Renal pelvis (tissue), 4 donors: Measurements from ENCODE around the gene TRIM16. TPM values are rescaled to one million over a fixed set of nuclear protein-coding genes. Genes with fewer than 3 reads are reported as not detected.
"Not testable (repeated sequence)": the region's sequence is repeated elsewhere in the genome, so short reads cannot be mapped to it uniquely, and the experiment has no call there.

Experiments
- DNase-seq: peaks from one replicate; pipeline ENCODE4 v3.0.0-alpha.2; 2013
- polyA plus RNA-seq, 3 donors: library from polyadenylated mRNA; unstranded; fragments of 120-200 nt; gene quantifications; one replicate each; pipeline ENCODE4 v1.2.1, GENCODE V29; 2013; ENCODE audit not compliant: insufficient read length in 3 of 3

Gene TRIM16
- polyA plus RNA-seq, 3 donors: 22.3 to 26.7 (median 23.3) TPM

- no peak for DNase-seq
Observed at GRCh38 chr17:15659663-15660062, 24.4 kb downstream of the TRIM16 start.

- DNase-seq: no peak
Observed at GRCh38 chr17:15659236-15659635, 24.9 kb downstream of the TRIM16 start.

DNA sequence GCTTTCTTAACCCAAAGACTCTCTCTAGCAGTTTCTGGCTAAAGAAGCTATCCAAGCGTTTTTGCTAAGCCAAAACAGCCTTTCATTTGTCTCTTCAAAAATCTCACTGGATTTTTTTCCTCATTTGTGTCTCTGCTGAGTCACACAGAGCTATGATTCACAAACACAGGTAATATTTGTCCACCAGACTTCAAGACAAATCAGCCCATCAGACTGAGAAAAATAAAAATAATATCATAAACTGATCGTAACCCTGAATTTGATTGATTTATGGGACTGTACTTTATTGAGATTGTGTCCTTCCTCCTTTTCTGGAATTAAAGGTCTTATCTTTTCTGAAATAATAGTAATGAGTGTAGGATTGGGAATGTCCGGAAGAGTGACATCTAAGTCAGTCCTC, 25.8 kb downstream of the TRIM16 start:
- DNase-seq: no peak

DNA sequence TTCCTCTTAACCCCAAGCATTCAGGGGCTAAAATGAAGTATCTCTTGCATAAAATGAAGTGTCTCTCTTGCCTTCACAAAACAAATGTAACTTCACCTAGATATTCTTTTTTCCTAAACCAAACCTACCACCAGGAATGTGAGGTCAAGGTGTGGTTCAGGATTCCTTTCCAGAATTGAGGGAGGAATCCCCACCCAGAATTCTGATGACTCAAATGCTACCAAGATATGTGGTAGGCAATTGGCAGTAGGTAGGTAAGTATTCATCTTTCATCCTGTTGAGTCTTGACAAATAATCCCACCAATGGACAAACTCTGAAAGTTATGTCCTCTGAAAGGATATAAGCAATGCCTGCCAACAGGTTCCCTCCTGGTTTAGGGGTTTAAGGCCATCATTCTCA, 26.2 kb downstream of the TRIM16 start:
- no peak for DNase-seq

GRCh38 chr17:15654886-15655561, 29.1 kb downstream of the TRIM16 start:
- DNase-seq: no peak

- DNase-seq: not testable (repeated sequence)
Observed at GRCh38 chr17:15654401-15654800, 29.7 kb downstream of the TRIM16 start.

DNA sequence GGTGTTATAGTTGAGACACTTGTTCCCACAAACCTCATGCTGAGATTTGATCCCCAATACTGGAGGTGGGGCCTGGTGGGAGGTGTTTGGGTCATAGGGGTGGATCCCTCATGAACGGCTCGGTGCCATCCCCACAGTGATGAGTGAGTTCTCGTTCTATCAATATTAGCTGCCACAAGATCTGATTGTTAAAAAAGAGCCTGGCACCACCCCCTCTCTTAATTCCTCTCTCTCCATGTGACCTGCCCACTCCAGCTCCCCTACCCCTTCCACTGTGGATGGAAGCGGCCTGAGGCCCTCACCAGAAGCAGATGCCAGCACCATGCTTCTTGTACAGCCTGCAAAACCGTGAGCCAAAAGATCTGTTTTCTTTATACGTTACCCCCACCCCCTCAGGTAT, 31.2 kb downstream of the TRIM16 start:
- DNase-seq: no peak

DNA sequence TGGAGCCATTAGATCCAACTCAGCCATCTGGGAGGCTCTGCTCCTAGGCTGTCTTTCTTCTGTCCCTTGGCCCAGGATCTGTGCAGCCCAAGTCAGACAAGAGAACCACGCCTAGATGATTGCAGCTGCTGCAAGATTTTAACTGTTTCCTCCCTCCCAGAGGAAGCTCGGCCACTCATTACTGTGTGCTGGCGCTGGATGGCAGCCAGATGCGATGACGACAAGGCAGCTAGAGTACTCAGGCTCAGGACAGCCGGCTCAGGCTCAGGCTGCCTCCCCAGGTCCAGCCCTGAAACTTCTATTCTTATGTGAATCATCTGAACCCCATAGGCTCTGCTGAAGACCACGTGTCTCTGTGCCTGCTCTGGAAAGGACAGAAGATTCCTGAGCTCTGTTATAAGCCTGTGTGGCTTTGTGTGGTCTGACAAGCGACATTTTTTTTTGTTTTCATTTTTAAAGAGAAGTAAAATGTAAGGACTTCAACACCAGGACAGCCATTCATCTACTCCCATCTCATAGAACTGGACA, 32.5 kb downstream of the TRIM16 start:
- peak; percentile 93 for DNase-seq

DNA sequence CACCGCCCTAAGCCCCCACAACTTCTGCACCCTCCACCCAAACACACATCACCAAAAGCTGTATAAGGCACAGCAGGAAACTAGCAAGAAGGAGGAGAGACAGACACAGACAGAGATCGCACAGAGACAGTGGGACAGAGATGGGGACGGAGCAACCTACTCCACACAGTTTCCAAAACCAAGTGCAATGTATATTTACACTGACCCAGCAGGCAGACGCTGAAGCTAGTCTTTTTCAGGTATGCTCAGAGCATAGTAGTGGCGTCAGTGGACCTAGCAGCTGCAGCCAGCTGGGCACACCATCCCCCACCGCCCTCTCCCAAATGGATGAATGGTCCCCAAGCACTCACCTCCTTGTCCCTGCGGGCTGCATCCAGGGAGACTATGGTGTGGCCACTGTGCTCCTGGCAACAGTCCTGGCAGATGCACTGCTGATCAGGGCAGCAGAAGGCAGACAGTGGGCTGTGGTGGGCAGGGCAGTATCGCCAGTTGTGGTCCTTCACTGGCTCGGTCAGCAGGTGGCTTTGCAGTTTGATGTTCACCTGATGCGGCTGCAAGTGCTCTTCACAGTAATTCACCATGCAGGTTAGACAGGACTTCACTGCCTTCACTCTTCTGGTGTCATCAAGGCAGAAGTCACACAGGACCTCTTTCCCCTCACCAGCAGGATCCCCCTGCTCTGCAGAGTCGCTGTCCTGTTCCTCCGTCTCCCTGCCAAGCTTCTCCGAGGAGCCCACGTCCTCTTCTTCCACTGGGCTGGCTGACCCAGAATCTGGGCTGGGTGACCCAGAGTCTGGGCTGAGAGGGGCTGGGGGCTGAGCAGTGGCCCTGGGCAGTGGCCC, 33.1 kb downstream of the TRIM16 start:
- DNase-seq: no peak

- no peak for DNase-seq
Observed at GRCh38 chr17:15649861-15650421, 34.2 kb downstream of the TRIM16 start.

- DNase-seq: no peak
Observed at GRCh38 chr17:15648386-15648785, 35.7 kb downstream of the TRIM16 start.

DNA sequence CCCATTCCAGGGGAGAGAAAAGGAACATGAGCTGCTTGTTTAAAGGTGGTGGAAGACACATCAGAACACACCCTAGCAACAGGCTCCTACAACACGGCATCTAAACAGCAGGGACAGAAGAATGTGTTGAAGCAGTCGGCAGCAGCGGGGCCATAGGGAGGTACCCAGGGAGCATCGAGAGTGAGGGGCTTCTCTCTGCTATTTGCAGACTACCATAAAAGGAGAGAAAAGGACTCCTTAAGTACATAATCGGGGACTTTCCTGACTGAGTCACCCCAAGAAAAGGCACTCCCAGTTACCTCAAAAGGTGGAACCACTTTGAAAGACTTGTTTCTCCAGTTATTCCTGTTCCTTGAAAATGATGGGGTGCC, 38.2 kb downstream of the TRIM16 start:
- DNase-seq: not testable (repeated sequence)

DNA sequence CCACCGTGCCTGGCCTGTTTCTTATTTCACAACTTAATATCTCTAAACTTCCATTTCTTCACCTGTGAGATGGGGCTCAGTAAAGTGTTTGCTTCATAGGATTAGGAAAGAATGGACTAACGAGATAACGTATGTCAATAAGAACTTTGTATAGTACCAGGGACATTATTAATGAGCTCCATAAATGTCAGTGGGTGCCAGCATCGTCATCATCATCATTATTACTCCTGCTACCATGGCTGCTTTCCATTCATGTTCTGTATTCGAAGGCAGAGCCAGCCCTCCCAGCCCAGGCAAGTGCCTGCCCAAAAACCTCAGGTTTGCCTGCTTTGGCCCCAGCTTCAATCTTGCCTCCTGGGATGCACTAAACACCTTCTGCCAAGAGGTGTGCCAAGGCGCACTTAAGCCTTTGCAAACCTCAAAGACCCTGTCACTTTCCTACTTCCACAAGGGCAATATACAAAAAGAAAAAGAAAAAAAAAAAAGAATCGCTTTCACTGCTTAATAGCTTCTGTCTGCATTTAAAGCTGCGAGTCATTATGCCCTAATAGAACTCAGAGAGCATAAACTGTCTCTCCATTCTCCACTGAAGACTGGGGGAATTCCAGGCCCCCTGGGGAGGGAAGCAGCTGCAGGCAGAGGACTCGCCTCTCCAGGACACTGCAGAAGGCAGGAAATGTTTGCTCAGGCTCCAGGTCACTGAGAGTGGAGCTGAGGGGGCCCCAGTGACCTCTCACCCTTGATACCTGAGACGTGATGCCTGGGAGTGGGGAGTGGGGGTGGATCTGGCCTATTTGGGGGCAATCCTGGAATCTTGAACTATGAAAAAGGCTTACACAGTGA, 38.8 kb downstream of the TRIM16 start:
- DNase-seq: not testable (repeated sequence)

DNA sequence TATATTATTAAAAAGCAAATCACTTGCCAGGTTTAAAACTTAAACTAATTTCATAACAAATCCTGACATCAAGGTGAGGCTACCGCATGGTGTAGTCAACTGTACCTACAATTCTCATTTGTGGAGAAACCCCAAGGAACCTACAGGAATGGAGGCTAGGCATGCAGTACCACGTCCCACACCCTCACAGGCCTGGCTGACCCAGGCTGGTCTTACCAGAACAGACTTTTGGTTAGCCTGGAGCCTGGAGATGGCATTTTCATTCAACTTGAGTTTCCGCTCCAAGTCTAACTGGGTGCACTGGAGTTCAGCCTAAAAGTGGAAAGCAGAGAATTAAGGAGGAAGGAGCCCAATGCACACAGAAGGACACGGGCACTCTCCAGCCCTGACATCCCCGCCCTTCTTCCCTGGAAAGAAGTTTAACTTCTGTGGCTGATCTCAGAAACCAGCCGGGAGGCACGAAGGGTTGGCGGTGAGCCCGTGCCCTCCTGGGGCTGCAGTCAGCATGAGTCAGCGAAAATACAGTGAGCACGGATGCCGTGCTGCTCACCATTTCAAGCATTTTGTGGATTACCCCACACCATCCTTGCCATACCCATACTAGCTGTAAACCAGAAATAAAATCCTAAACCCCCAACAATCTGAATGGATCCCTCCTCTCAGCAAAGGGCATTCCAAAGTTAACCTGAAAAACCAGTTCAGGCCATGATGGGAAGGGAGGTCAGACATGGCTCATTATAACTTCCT, 41.4 kb downstream of the TRIM16 start:
- not testable (repeated sequence) for DNase-seq

DNA sequence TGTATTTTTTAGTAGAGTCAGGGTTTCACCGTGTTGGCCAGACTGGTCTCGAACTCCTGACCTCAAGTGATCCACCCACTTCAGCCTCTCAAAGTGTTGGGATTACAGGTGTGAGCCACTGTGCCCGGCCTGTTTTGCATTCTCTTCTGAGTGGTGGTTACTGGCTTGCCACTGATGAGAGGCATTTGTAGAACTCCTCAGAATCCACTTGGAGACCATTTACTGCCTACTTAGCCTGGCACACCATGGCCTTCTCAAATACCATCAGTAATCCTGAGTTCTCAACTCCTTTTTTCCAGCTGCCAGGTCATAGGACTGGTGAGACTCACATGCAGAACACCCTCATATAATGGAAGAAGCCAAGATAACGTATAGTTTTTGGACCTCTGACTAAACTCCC, 42.1 kb downstream of the TRIM16 start:
- DNase-seq: not testable (repeated sequence)

- DNase-seq: not testable (repeated sequence)
Observed at GRCh38 chr17:15630930-15631453, 53.1 kb downstream of the TRIM16 start.

GRCh38 chr17:15629991-15630390, 54.1 kb downstream of the TRIM16 start:
- not testable (repeated sequence) for DNase-seq

- DNase-seq: not testable (repeated sequence)
Observed at GRCh38 chr17:15623661-15624209, 60.4 kb downstream of the TRIM16 start.

- not testable (repeated sequence) for DNase-seq
Observed at GRCh38 chr17:15623255-15623654, 60.9 kb downstream of the TRIM16 start.

DNA sequence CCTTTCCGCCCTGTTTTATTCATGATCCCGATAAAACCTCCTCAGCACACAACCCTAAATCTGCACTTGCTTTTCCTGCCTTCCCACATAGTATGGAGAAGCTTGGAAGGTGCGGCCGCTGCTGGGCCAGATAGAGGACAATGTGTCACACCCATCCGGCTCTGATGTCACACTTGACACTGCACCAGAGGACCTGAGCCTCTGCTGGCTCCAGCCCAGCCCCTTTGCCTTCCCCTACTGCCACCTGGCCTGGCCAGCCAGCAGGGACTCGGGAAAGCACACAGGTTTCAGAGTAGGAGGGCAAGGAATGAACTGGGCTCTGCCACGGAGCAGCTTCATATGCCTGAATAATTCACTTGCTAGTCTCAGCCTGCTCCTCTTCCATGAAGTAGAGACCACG, 62.0 kb downstream of the TRIM16 start:
- not testable (repeated sequence) for DNase-seq
